Fibroblast of mammary gland (primary cell): ENCODE measurements around the gene PROKR1.

Source experiments
- DNase-seq: peaks from one replicate; pipeline ENCODE4 v3.0.0-alpha.2; 2010; ENCODE audit warnings: low read depth
- H3K4me3 ChIP-seq: 2 replicates; pipeline ENCODE4 v1.5.1; 2011; ENCODE audit warnings: low read depth, mild to moderate bottlenecking, low read length, moderate library complexity; ENCODE audit not compliant: control insufficient read depth
- CTCF ChIP-seq: conservative IDR thresholded peaks from 2 replicates; pipeline ENCODE4 v1.5.1; 2011; ENCODE audit warnings: low read depth, low read length, inconsistent platforms; ENCODE audit not compliant: control insufficient read depth, insufficient read depth

Gene PROKR1

GRCh38 chr2:68693951-68694350, 50.6 kb downstream of the PROKR1 start:
- no peak for DNase-seq
- no peak overlapping the region for H3K4me3 ChIP-seq
- no peak for TF ChIP-seq CTCF

DNA sequence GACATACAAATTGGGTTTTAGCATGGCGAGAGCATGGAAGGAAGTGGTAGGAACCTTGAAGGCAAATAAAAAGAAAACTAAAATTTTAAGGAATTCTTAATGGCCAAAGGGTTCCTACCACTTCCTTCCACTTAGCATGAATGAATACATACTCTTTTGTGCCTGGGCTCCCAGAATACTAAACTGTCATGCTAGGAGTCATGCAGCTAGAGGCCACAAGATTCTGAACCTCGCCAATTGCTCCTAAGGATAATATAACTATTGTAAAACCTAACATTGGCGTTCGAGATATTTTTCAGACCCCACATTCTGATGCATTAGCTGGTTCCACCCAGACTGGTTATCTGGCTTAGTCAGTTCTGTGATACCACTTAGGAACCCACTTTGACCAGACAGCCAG, 52.6 kb downstream of the PROKR1 start:
- no peak for TF ChIP-seq CTCF

GRCh38 chr2:68696554-68696953, 53.2 kb downstream of the PROKR1 start:
- TF ChIP-seq CTCF, result no peak
- H3K4me3 ChIP-seq, result no peak overlapping the region
- no peak for DNase-seq

More for the DNA sequence above, 52.6 kb downstream of the PROKR1 start:
- H3K4me3 ChIP-seq, result no peak overlapping the region
- no peak for DNase-seq

- TF ChIP-seq CTCF, result no peak
- no peak overlapping the region for H3K4me3 ChIP-seq
- DNase-seq, result no peak
Measured at GRCh38 chr2:68698567-68699377, 55.4 kb downstream of the PROKR1 start.

GRCh38 chr2:68700560-68700959, 57.2 kb downstream of the PROKR1 start:
- no peak for DNase-seq
- no peak overlapping the region for H3K4me3 ChIP-seq
- TF ChIP-seq CTCF, result no peak

DNA sequence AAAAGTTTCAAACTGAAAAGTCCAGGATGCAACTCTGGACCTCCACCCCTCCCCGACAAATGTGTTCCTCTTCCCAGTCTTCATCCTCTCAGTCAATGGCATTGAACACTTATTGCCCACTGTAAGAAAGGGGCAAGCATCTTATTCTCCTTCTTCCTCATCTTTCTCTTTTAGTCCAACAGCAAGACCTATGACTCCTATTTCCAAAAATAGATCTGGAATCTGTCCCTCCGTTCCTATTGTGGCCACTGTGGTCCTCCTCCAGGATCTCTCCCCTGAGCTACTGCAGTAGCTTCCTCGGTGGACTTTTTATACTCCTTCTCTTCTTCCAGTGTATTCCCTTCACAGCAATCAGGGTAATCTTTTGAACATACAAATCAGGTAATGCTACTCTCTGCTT, 63.3 kb downstream of the PROKR1 start:
- no peak overlapping the region for H3K4me3 ChIP-seq
- TF ChIP-seq CTCF, result no peak
- DNase-seq, result no peak
